Measurements from ENCODE around the gene MKNK1.

The MKNK1 gene

GRCh38 chr1:46520063-46520911 is 83.8 kb downstream of the MKNK1 start (continued):
- TF ChIP-seq ZNF585B (tag by site-specific recombination; IDR thresholded peaks at IDR 0.05), result no peak
- TF ChIP-seq, protein P1, sequence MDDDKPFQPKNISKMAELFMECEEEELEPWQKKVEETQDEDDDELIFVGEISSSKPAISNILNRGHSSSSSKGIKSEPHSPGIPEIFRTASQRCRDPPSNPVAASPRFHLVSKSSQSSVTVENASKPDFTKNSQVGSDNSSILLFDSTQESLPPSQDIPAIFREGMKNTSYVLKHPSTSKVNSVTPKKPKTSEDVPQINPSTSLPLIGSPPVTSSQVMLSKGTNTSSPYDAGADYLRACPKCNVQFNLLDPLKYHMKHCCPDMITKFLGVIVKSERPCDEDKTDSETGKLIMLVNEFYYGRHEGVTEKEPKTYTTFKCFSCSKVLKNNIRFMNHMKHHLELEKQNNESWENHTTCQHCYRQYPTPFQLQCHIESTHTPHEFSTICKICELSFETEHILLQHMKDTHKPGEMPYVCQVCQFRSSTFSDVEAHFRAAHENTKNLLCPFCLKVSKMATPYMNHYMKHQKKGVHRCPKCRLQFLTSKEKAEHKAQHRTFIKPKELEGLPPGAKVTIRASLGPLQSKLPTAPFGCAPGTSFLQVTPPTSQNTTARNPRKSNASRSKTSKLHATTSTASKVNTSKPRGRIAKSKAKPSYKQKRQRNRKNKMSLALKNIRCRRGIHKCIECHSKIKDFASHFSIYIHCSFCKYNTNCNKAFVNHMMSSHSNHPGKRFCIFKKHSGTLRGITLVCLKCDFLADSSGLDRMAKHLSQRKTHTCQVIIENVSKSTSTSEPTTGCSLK (tag by site-specific recombination; IDR thresholded peaks at IDR 0.05), result no peak
- no peak for TF ChIP-seq BCL6B (tag by site-specific recombination; IDR thresholded peaks at IDR 0.05)
- TF ChIP-seq ZNF2 (tag by site-specific recombination; IDR thresholded peaks at IDR 0.05), result no peak
- peak; percentile 99 for TF ChIP-seq GLIS1 (tag by site-specific recombination; IDR thresholded peaks at IDR 0.05)
- no peak for TF ChIP-seq ZNF629 (tag by site-specific recombination; IDR thresholded peaks at IDR 0.05)
- peak; percentile 63 for TF ChIP-seq ZNF341 (tag by site-specific recombination; IDR thresholded peaks at IDR 0.05; ENCODE audit: low read depth)
- TF ChIP-seq SALL2 (tag by site-specific recombination; IDR thresholded peaks at IDR 0.05; ENCODE audit: borderline replicate concordance), result no peak
- TF ChIP-seq SP2 (tag by site-specific recombination; IDR thresholded peaks at IDR 0.05), result peak; percentile 32
- no peak for TF ChIP-seq ZNF391 (tag by site-specific recombination; IDR thresholded peaks at IDR 0.05; ENCODE audit: borderline replicate concordance, low read depth)
- no peak for TF ChIP-seq REPIN1 (tag by site-specific recombination; IDR thresholded peaks at IDR 0.05; ENCODE audit: low read depth)
- no peak for TF ChIP-seq ZBTB21 (tag by site-specific recombination; IDR thresholded peaks at IDR 0.05)
- peak; percentile 96 for TF ChIP-seq ZBTB20 (tag by site-specific recombination; IDR thresholded peaks at IDR 0.05)
- no peak for TF ChIP-seq PRDM2 (tag by site-specific recombination; IDR thresholded peaks at IDR 0.05; ENCODE audit: borderline replicate concordance)
- TF ChIP-seq ZNF596 (tag by site-specific recombination; IDR thresholded peaks at IDR 0.05), result no peak
- TF ChIP-seq ZBTB6 (tag by site-specific recombination; IDR thresholded peaks at IDR 0.05), result no peak
- TF ChIP-seq ZNF514 (tag by site-specific recombination; IDR thresholded peaks at IDR 0.05), result no peak
- TF ChIP-seq ZFP37 (tag by site-specific recombination; IDR thresholded peaks at IDR 0.05), result no peak
- TF ChIP-seq EGR2 (tag by site-specific recombination; IDR thresholded peaks at IDR 0.05; ENCODE audit: low read depth), result peak; percentile 96
- TF ChIP-seq ZNF580 (tag by site-specific recombination; IDR thresholded peaks at IDR 0.05), result no peak
- no peak for TF ChIP-seq ZNF221 (tag by site-specific recombination; IDR thresholded peaks at IDR 0.05; ENCODE audit: borderline replicate concordance)
- no peak; the same call in 1 of the 2 replicates for TF ChIP-seq ZNF18 (tag by site-specific recombination; IDR thresholded peaks at IDR 0.05)
- TF ChIP-seq ELK4 (IDR thresholded peaks at IDR 0.05; ENCODE audit: borderline replicate concordance, low read depth, low read length), result no peak
- TF ChIP-seq ZBTB48 (tag by site-specific recombination; IDR thresholded peaks at IDR 0.05), result peak; percentile 61; the same call in 1 of the 2 replicates
- TF ChIP-seq GFI1B (tag by site-specific recombination; IDR thresholded peaks at IDR 0.05), result no peak
- TF ChIP-seq ZNF654 (tag by site-specific recombination; IDR thresholded peaks at IDR 0.05; ENCODE audit: low read depth), result no peak

Data from HEK293 (cell line).